Activated B cell treated with CpG ODN at 0.5 μM for 24 hours (primary cell): Measurements from ENCODE around the gene SSBP2. TPM values are rescaled to one million over a fixed set of nuclear protein-coding genes. Genes with fewer than 3 reads are reported as not detected.
"Not testable (repeated sequence)": the region's sequence is repeated elsewhere in the genome, so short reads cannot be mapped to it uniquely, and the experiment has no call there.

ENCODE experiments used
- ATAC-seq: fragments of 200-7000 bp; cut with Tn5 transposase; one replicate; pipeline ENCODE4 v1.10.0; 2021; ENCODE audit warnings: low read depth, mild to moderate bottlenecking, moderate library complexity
- CTCF ChIA-PET: fragments of 350-600 bp; sonication (Branson Sonifier 250); formaldehyde crosslinking; loops from one replicate; lab custom pipeline; 2021; ENCODE audit warnings: antibody characterized with exemption; lab: Charles Lee
- POLR2A ChIA-PET: fragments of 350-600 bp; sonication (Branson Sonifier 250); formaldehyde crosslinking; loops from one replicate; lab custom pipeline; 2021; ENCODE audit warnings: antibody characterized with exemption; lab: Charles Lee
- DNase-seq: peaks from one replicate; pipeline ENCODE4 v3.0.0; 2022
- H3K27ac Mint-ChIP-seq: one replicate; pipeline ENCODE4 v1.8.0; 2020; ENCODE audit warnings: mixed read lengths
- H3K27me3 Mint-ChIP-seq: one replicate; pipeline ENCODE4 v1.8.0; 2021; ENCODE audit warnings: mixed read lengths
- H3K36me3 Mint-ChIP-seq: one replicate; pipeline ENCODE4 v1.8.0; 2021; ENCODE audit warnings: low read depth, mixed read lengths
- H3K4me1 Mint-ChIP-seq: one replicate; pipeline ENCODE4 v1.8.0; 2021; ENCODE audit warnings: mixed read lengths
- H3K4me3 Mint-ChIP-seq: one replicate; pipeline ENCODE4 v1.8.0; 2020; ENCODE audit warnings: mild to moderate bottlenecking, mixed read lengths
- H3K9me3 Mint-ChIP-seq: one replicate; pipeline ENCODE4 v1.8.0; 2020; ENCODE audit warnings: mixed read lengths
- CTCF ChIP-seq: fragments of 200-600 bp; IDR thresholded peaks from one replicate; pipeline ENCODE4 v1.8.0; 2022; ENCODE audit warnings: antibody characterized with exemption, mild to moderate bottlenecking
- intact Hi-C: fragments of 100-400 bp; cut with micrococcal nuclease; formaldehyde crosslinking; loops from one replicate; pipeline ENCODE4 v1.15.1; 2024
- total RNA-seq: library from RNA; stranded (reverse); gene quantifications from 2 replicates; pipeline ENCODE4 v1.2.3, GENCODE V29; 2022

The SSBP2 gene
- total RNA-seq, 1 donor from 2014 or later: 26.2 TPM

DNA sequence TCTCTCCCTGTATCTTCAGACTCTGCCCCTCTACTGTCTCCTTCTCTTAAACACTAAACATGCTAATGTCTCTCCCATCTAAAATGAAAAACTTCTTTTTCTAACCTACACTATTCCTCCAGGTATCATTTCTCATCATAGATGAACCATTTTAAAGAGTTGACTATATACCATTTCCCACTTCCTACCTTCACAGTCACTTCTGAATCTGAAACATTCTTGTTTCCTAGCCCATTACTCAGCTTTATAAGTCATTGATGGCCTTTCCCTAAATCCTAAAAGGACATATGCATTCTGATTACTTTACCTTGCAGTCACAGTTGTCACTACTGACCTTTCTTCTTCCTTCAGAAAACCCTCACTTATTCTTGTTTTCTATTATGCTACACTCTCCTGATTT, 118.2 kb downstream of the SSBP2 start:
- ChIA-PET POLR2A (interaction anchor here (0.5 kb wide), 1 partner anchor 236 kb away, joined by 3 read pairs; no protein-coding TSS in a partner anchor), CTCF (no interaction called here)
- Mint-ChIP-seq H3K4me3 (no peak overlapping the region), H3K27ac (no peak overlapping the region), H3K4me1 (peaks cover 6% of the 10 kb centered on the region), H3K27me3 (no peaks in the 10 kb centered on the region), H3K36me3 (peaks cover 19% of the 10 kb centered on the region), H3K9me3 (no peaks in the 10 kb centered on the region)
- ATAC-seq (no peak), DNase-seq (no peak)
- TF ChIP-seq CTCF: no peak
- intact Hi-C loops: no loop called here

GRCh38 chr5:81631621-81632020, 119.3 kb downstream of the SSBP2 start:
- POLR2A ChIA-PET: no interaction called here
- H3K27ac Mint-ChIP-seq: no peak overlapping the region
- no peak for ATAC-seq
- DNase-seq: no peak
- intact Hi-C loops: no loop called here
- H3K9me3 Mint-ChIP-seq: no peaks in the 10 kb centered on the region
- no peak for TF ChIP-seq CTCF
- peaks cover 16% of the 10 kb centered on the region for H3K36me3 Mint-ChIP-seq
- H3K4me1 Mint-ChIP-seq: peaks cover 6% of the 10 kb centered on the region
- CTCF ChIA-PET: no interaction called here
- no peaks in the 10 kb centered on the region for H3K27me3 Mint-ChIP-seq
- no peak overlapping the region for H3K4me3 Mint-ChIP-seq

DNA sequence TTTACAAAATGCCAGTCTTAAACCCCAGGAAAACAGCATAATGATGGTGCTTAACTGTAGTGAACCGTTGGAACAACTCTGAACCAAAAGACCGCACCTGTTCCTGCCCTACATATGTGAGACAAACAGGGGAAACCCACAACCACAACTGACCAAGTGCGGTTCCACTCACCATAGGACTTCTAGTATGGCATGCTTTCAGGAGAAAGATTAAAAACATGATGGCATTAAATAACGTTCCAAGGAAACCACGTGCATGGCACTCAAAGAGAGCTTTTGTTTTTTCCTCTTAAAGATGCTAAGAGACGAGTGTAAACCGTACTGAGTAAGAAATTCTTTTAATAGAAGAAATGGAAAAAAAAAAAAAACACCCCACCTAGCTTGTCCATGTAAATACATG, 119.8 kb downstream of the SSBP2 start:
- H3K4me3 Mint-ChIP-seq: peak overlapping the region; percentile 3
- peaks cover 16% of the 10 kb centered on the region for H3K36me3 Mint-ChIP-seq
- no peaks in the 10 kb centered on the region for H3K27me3 Mint-ChIP-seq
- ChIA-PET CTCF (no interaction called here), POLR2A (no interaction called here)
- no peaks in the 10 kb centered on the region for H3K9me3 Mint-ChIP-seq
- DNase-seq (no peak), ATAC-seq (peak; percentile 37)
- H3K27ac Mint-ChIP-seq: no peak overlapping the region
- intact Hi-C loops: no loop called here
- no peak for TF ChIP-seq CTCF
- peaks cover 6% of the 10 kb centered on the region for H3K4me1 Mint-ChIP-seq

GRCh38 chr5:81630684-81631083, 120.2 kb downstream of the SSBP2 start:
- ATAC-seq (no peak), DNase-seq (no peak)
- peaks cover 6% of the 10 kb centered on the region for H3K4me1 Mint-ChIP-seq
- no peak for TF ChIP-seq CTCF
- H3K27me3 Mint-ChIP-seq: no peaks in the 10 kb centered on the region
- H3K9me3 Mint-ChIP-seq: no peaks in the 10 kb centered on the region
- peaks cover 12% of the 10 kb centered on the region for H3K36me3 Mint-ChIP-seq
- no peak overlapping the region for H3K4me3 Mint-ChIP-seq
- ChIA-PET POLR2A (no interaction called here), CTCF (no interaction called here)
- intact Hi-C loops: no loop called here
- H3K27ac Mint-ChIP-seq: no peak overlapping the region

DNA sequence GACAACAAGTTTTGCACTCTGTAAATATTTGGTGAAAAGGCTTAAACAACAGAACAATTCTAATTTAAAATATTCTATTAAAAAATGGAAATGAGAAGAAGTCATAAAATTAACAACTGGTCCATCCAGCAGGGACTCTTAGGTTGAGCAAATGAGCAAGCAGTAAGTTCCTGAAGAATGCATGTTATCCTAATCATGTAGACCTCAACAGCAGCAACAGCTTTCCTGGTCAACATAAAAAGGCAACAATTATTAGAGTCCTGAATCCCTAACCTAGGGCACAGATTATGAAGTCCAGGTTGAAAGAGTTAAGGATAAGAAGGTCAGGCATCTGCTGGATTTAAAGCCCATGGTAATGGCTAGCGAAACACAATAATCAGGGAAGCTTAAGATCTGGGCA, 120.9 kb downstream of the SSBP2 start:
- H3K9me3 Mint-ChIP-seq: no peaks in the 10 kb centered on the region
- no peak for TF ChIP-seq CTCF
- intact Hi-C loops: no loop called here
- DNase-seq (no peak), ATAC-seq (no peak)
- no peak overlapping the region for H3K4me3 Mint-ChIP-seq
- H3K36me3 Mint-ChIP-seq: peaks cover 14% of the 10 kb centered on the region
- CTCF ChIA-PET: no interaction called here
- H3K27ac Mint-ChIP-seq: no peak overlapping the region
- H3K4me1 Mint-ChIP-seq: peaks cover 6% of the 10 kb centered on the region
- H3K27me3 Mint-ChIP-seq: no peaks in the 10 kb centered on the region
- POLR2A ChIA-PET: interaction anchor here (0.6 kb wide), 1 partner anchor 121 kb away, joined by 3 read pairs; the partner anchor contains the start of gene SSBP2

DNA sequence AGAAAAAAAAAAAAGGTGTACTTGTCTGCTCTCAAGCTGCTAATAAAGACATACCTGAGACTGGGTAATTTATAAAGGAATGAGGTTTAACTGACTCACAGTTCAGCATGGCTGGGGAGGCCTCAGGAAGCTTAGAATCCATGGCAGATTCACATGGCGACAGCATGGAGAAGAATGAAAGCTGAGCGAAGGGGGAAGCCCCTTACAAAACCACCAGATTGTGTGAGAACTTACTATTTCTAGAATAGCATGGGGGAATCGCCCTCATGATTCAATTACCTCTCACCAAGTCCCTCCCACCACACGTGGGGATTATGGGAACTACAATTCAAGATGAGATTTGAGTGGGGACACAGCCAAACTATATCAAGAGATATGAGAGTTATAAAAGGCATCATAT, 122.8 kb downstream of the SSBP2 start:
- ATAC-seq, H3K27me3 Mint-ChIP-seq, DNase-seq, H3K4me1 Mint-ChIP-seq, H3K9me3 Mint-ChIP-seq, intact Hi-C loops, H3K27ac Mint-ChIP-seq, CTCF ChIA-PET, POLR2A ChIA-PET, H3K4me3 Mint-ChIP-seq: not testable (repeated sequence)
- H3K36me3 Mint-ChIP-seq: peaks cover 14% of the 10 kb centered on the region
